ENCODE data around the gene NOM1.
"Not testable (repeated sequence)": the region's sequence is repeated elsewhere in the genome, so short reads cannot be mapped to it uniquely, and the experiment has no call there.

- not testable (repeated sequence) for TF ChIP-seq EZH2phosphoT487, CTCF (IDR thresholded peaks at IDR 0.05; ENCODE audit: low read length)
Observed at GRCh38 chr7:156900093-156900492, 49.4 kb upstream of the NOM1 start.
